Subcutaneous adipose tissue (tissue), 4 donors: ENCODE measurements around the gene CADM2. TPM values are rescaled to one million over a fixed set of nuclear protein-coding genes. Genes with fewer than 3 reads are reported as not detected.

ENCODE experiments used
- total RNA-seq, 4 donors: library from RNA; depleted of rRNA; stranded (reverse); fragments of >200 nt; gene quantifications; one replicate each; pipeline ENCODE4 v1.1.0, GENCODE V29; 2016
- TF ChIP-seq, protein P1 (sequence below): fragments of 450-650 bp; IDR thresholded peaks from one replicate; pipeline ENCODE4 v1.5.1; 2016; ENCODE audit warnings: low read depth, mild to moderate bottlenecking, control low read depth, antibody characterized with exemption, moderate library complexity

CADM2 gene
- total RNA-seq, 4 donors from 2014 or later = 1.0 to 19.8 (median 4.4) TPM

DNA sequence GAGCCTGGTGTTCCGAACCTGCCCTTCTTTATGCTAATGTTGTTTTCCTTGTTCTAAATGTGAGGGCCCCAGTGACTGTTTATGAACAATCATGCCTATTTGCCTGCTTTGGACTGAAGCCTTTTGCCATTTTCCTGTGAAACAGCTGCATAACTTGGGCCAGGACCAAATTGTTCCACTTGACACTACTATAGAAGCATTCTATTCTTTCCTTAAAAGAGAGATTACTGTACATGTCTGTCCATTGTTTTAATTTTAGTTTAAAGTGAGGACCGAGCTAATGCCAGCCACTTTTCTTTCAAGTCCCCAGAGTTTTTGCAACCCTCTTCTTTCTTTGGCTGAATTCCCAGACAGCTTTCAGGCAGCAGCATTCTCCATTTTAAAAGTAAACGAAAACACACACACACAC is 980.3 kb downstream of the CADM2 start:
- TF ChIP-seq, protein P1, sequence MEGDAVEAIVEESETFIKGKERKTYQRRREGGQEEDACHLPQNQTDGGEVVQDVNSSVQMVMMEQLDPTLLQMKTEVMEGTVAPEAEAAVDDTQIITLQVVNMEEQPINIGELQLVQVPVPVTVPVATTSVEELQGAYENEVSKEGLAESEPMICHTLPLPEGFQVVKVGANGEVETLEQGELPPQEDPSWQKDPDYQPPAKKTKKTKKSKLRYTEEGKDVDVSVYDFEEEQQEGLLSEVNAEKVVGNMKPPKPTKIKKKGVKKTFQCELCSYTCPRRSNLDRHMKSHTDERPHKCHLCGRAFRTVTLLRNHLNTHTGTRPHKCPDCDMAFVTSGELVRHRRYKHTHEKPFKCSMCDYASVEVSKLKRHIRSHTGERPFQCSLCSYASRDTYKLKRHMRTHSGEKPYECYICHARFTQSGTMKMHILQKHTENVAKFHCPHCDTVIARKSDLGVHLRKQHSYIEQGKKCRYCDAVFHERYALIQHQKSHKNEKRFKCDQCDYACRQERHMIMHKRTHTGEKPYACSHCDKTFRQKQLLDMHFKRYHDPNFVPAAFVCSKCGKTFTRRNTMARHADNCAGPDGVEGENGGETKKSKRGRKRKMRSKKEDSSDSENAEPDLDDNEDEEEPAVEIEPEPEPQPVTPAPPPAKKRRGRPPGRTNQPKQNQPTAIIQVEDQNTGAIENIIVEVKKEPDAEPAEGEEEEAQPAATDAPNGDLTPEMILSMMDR = no peak

DNA sequence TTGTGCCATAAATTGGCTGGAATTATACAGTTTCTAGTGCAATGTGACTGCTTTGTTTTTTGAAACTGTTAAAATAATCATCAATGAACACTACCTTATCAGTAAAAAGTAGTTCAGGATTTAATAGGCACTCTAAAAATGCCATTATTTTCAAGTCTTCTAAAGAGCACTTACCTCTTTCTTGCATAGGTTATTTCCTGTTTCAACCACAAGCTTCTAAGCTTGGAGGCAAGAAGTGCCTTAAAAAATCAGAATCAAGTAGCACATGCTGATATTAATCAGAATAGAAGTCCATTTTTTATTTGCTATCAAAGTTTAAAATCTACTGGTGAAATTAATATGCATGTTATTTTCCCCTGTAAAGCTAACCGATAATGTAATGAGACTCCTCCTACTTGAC is 991.6 kb downstream of the CADM2 start:
- TF ChIP-seq, protein P1 = no peak

DNA sequence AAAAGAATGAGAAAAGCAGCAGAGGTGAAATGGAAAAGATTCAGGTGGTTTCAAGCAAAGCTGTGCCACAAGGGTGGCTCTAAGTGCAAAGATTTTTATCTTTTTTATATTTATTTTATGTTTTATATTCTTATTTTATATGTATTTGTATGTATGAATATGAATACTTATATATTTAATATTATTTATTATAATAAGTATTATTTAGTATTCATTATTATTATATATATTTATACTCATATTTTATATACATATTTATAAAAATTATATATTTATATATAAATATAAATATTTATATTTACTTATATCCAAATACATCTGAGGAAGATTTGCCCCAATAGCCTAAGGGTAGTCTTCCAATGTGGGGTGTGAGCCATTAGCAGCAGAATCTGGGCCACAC is 1002.0 kb downstream of the CADM2 start:
- TF ChIP-seq, protein P1 = no peak

DNA sequence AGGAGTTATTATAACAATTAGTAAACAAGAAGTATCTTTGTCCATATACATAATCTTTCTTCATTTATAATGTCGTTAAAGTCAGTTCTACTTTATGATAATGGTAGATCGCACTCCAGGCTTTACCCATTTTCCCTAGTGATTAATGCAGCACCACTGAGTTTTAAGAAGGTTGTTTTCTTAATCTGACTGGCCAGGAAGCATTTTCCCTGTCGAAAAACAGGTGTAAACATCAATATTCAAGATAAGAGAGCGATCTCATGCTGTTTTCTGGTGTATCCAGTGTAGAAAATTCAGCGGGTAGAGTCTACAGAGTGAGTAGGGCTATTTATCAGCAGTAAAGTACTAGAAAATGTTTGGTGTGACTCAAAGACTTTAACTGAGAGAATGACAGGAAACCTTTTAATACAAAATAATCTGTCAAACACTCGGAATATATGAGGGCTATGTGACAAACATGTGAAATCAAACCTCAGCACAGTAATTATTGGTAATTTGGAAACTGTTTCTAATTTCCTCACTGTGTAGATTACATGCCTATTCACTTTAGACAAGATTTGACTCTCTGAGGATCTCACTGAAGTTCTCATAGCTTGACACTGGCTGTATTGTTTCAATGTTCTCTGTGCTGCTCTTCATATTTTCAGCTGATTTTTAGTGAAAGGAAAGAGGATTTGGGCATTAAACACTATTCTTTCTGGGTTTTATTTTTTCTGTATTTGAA is 1019.0 kb downstream of the CADM2 start:
- TF ChIP-seq, protein P1 = no peak

DNA sequence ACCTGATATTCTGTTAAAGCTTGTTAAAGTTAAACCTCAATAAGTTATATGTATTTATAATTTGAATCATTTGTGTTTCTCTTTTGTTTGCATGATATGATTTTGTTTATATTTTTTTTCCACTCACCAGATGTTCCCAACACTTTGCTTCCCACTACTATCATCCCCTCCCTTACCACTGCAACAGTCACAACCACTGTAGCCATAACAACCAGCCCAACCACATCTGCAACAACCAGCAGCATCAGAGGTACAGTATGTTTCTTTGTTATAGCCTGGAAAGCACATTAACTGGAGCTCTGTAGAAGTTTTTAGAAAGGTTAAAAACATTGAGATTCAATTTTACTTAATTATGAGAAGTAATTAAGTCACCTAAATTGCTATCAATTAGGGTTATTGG is 1020.2 kb downstream of the CADM2 start:
- TF ChIP-seq, protein P1 = no peak

DNA sequence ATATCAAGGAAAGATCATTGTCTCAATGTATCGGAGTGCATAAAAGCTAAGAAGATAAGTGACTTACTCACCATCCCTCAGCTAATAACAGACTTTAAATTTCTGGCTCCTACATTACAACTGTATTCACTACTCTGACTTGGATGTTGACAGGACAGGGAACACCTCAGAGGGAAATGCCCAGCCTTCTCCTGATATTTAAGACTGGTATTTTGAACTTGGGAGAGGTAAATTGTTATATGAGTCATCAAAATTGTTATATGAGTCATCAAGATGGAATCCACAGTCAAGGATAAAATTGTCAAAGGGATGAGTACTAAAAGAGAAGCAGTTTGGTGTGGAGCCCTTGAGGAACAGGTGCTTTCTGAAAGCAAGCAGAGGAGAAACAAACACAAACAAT is 1070.8 kb downstream of the CADM2 start:
- TF ChIP-seq, protein P1 = no peak

DNA sequence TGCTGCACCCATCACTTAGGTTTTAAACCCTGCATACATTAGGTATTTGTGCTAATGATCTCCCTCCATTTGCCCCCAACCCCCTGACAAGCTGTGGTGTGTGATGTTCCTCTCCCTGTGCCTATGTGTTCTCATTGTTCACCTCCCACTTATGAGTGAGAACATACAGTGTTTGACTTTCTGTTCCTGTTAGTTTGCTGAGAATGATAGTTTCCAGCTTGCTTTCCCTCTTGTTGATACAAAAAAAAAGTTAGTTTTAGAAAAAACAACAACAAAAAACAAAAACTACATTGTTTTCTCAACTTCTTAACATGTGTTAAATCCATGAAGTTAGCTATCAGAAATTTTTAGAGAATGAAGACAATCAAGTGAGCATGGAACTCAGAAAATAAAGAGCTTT is 1079.1 kb downstream of the CADM2 start:
- TF ChIP-seq, protein P1 = no peak
